ENCODE data around the gene MNAT1.
A peak's percentile ranks its signal among the peaks of the same experiment; 100 is the strongest.

MNAT1 gene

GRCh38 chr14:60974090-60974651, 239.6 kb downstream of the MNAT1 start:
- DNase-seq (ENCODE audit: extremely low spot score), result no peak
- ChIA-PET POLR2A (no interaction called here), CTCF (no interaction called here)
- TF ChIP-seq, protein P1, sequence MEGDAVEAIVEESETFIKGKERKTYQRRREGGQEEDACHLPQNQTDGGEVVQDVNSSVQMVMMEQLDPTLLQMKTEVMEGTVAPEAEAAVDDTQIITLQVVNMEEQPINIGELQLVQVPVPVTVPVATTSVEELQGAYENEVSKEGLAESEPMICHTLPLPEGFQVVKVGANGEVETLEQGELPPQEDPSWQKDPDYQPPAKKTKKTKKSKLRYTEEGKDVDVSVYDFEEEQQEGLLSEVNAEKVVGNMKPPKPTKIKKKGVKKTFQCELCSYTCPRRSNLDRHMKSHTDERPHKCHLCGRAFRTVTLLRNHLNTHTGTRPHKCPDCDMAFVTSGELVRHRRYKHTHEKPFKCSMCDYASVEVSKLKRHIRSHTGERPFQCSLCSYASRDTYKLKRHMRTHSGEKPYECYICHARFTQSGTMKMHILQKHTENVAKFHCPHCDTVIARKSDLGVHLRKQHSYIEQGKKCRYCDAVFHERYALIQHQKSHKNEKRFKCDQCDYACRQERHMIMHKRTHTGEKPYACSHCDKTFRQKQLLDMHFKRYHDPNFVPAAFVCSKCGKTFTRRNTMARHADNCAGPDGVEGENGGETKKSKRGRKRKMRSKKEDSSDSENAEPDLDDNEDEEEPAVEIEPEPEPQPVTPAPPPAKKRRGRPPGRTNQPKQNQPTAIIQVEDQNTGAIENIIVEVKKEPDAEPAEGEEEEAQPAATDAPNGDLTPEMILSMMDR (IDR thresholded peaks at IDR 0.05; ENCODE audit: control extremely low read depth, extremely low read depth, low read depth, missing control alignments), result no peak

- TF ChIP-seq, protein P1 (IDR thresholded peaks at IDR 0.05; ENCODE audit: control extremely low read depth, extremely low read depth, low read depth, missing control alignments), result no peak
- no peak for DNase-seq (ENCODE audit: extremely low spot score)
- ChIA-PET CTCF (no interaction called here), POLR2A (no interaction called here)
Observed at GRCh38 chr14:60975551-60975950, 241.0 kb downstream of the MNAT1 start.

- ChIA-PET POLR2A (no interaction called here), CTCF (no interaction called here)
- TF ChIP-seq, protein P1 (IDR thresholded peaks at IDR 0.05; ENCODE audit: control extremely low read depth, extremely low read depth, low read depth, missing control alignments), result no peak
- DNase-seq (ENCODE audit: extremely low spot score), result no peak
Observed at GRCh38 chr14:60977847-60978246, 243.3 kb downstream of the MNAT1 start.

DNA sequence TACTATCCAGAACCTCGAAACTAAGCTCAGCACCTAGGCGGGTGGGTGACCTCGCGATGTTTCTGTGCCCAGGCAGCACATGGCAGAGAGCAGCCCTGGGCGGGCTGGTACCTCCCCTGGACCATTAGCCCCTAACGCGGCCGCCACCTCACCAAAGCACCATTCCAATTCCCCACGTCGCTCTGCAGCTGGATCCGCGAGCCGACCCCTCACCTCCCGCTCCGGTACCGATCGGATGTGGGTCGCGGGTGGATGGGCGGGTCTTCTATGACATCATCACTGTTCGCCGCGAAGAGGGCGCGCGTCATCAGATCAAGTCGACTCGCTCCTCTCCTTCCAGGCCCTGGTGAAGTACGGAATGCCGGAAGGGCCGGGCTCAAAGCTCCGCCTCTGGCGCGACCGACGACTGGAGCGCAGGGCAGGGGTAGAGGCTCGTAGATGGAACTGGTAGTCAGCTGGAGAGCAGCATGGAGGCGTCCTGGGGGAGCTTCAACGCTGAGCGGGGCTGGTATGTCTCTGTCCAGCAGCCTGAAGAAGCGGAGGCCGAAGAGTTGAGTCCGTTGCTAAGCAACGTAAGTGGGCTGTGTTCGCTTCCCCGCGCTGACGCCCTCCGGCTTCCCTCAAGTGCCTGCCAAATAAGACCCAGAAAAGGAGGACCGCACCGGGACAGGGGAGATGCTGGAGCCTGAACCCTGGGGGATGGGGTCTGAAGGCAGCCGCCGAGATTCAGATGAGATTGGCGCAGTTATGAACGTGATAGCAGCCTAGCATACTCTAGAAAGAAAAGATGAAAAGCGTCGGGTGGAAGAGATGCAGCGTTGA, 246.5 kb downstream of the MNAT1 start, which contains the start of the genes SLC38A6 and TRMT5:
SLC38A6 (plus strand) TSS at position 435 of the 822 bp plus-strand sequence; CDS start at position 468, 33 bp downstream.
TRMT5 (minus strand) TSS at position 269 of the 822 bp plus-strand sequence; CDS start at position 163, 106 bp downstream.
- CTCF ChIA-PET, result interaction anchor here (0.7 to 1.9 kb wide), 3 partner anchors 13 to 649 kb away, joined by 3 to 5 read pairs (median 3); no protein-coding TSS in a partner anchor
- POLR2A ChIA-PET, result interaction anchor here (0.7 to 0.9 kb wide), 2 partner anchors 15 to 228 kb away, joined by 3 to 5 read pairs; no protein-coding TSS in a partner anchor

GRCh38 chr14:60981633-60982455, 247.3 kb downstream of the MNAT1 start:
- POLR2A ChIA-PET, result interaction anchor here (0.7 kb wide), 1 partner anchor 14 kb away, joined by 3 read pairs; no protein-coding TSS in a partner anchor
- CTCF ChIA-PET, result interaction anchor here (1.9 kb wide), 1 partner anchor 13 kb away, joined by 5 read pairs; no protein-coding TSS in a partner anchor
- TF ChIP-seq, protein P1 (IDR thresholded peaks at IDR 0.05; ENCODE audit: control extremely low read depth, extremely low read depth, low read depth, missing control alignments), result no peak
- no peak for DNase-seq (ENCODE audit: extremely low spot score)

More for the DNA sequence above, 246.5 kb downstream of the MNAT1 start, which contains the start of the genes SLC38A6 and TRMT5:
- TF ChIP-seq, protein P1 (IDR thresholded peaks at IDR 0.05; ENCODE audit: control extremely low read depth, extremely low read depth, low read depth, missing control alignments), result no peak
- peak; percentile 89 for DNase-seq (ENCODE audit: extremely low spot score)

GRCh38 chr14:60984196-60984595, 249.6 kb downstream of the MNAT1 start:
- CTCF ChIA-PET, result no interaction called here

More at GRCh38 chr14:60984196-60984595, 249.6 kb downstream of the MNAT1 start:
- POLR2A ChIA-PET, result no interaction called here
- TF ChIP-seq, protein P1 (IDR thresholded peaks at IDR 0.05; ENCODE audit: control extremely low read depth, extremely low read depth, low read depth, missing control alignments), result no peak
- no peak for DNase-seq (ENCODE audit: extremely low spot score)

Data from GM10248 (cell line).